Esophagus squamous epithelium (tissue), 5 donors: ENCODE results near the gene TOPAZ1. TPM values are rescaled to one million over a fixed set of nuclear protein-coding genes. Genes with fewer than 3 reads are reported as not detected.
"Not testable (repeated sequence)": the region's sequence is repeated elsewhere in the genome, so short reads cannot be mapped to it uniquely, and the experiment has no call there.

Source experiments
- DNase-seq: peaks from one replicate; lab custom pipeline; 2025; lab: John Stamatoyannopoulos, UW
- H3K27ac ChIP-seq, 4 donors: fragments of 200-600 bp; sonication (generic); one replicate each; pipeline ENCODE4 v1.5.1; 2016 to 2019; ENCODE audit warnings: mild to moderate bottlenecking in 1 of 4
- H3K27me3 ChIP-seq, 4 donors: fragments of 200-600 bp; sonication (generic); 1 replicate in 3 of 4; 2 replicates in 1 of 4; pipeline versions ENCODE4 v1.5.1 to v1.6.0; 2017 to 2021; ENCODE audit warnings: antibody characterized with exemption in 1 of 4
- H3K36me3 ChIP-seq, 3 donors: fragments of 200-600 bp; sonication (generic); one replicate each; pipeline ENCODE4 v1.5.1; 2016 to 2019
- H3K4me1 ChIP-seq, 3 donors: fragments of 200-600 bp; sonication (generic); one replicate each; pipeline ENCODE4 v1.5.1; 2017 to 2019
- H3K4me3 ChIP-seq, 4 donors: fragments of 200-600 bp; sonication (generic); 1 replicate in 3 of 4; 2 replicates in 1 of 4; pipeline ENCODE4 v1.5.1; 2016 to 2019; ENCODE audit warnings: mild to moderate bottlenecking in 2 of 4, moderate library complexity in 1 of 4
- H3K9me3 ChIP-seq, 3 donors: fragments of 200-600 bp; sonication (generic); one replicate each; pipeline ENCODE4 v1.5.1; 2016 to 2019
- CTCF ChIP-seq, 6 experiments: fragments of 450-650 bp in 4 of 6; fragments of 200-600 bp in 2 of 6; sonication (generic) in 2 of 6; IDR thresholded peaks; one replicate each; pipeline ENCODE4 v1.5.1; 2016 to 2019; ENCODE audit warnings: antibody characterized with exemption in 6 of 6, mild to moderate bottlenecking in 4 of 6, moderate library complexity in 4 of 6
- POLR2A ChIP-seq, 4 donors: fragments of 450-650 bp; IDR thresholded peaks; one replicate each; pipeline ENCODE4 v1.6.1; 2017; ENCODE audit warnings: antibody characterized with exemption in 4 of 4, mild to moderate bottlenecking in 4 of 4, moderate library complexity in 3 of 4
- WGBS, 2 donors: methylation state at CpG; one replicate each; pipeline ENCODE4 v1.1.5; 2018; 5-methylcytosine and 5-hydroxymethylcytosine counted together
- intact Hi-C: fragments of 100-400 bp; cut with DNase I; formaldehyde crosslinking; loops from one replicate; pipeline ENCODE4 v1.15.0; 2022
- total RNA-seq, 4 donors: library from RNA; depleted of rRNA; stranded (reverse); fragments of >200 nt; gene quantifications; one replicate each; pipeline ENCODE4 v1.1.0, GENCODE V29; 2016
- donor health status: DM: yes; HTN: yes; CAD: no.

The TOPAZ1 gene
- total RNA-seq, 4 donors from 2014 or later = not detected

GRCh38 chr3:44342176-44342790 lies 100.6 kb downstream of the TOPAZ1 start:
- H3K4me1 ChIP-seq = peaks cover 0 to 45% (median 4%) of the 10 kb centered on the region in 3 donors
- H3K36me3 ChIP-seq = no peaks in the 10 kb centered on the region
- H3K9me3 ChIP-seq = no peaks in the 10 kb centered on the region
- WGBS, 2 donors = 21 to 38% methylated on average over 1 of the region's 1 CpG
- no peak overlapping the region for H3K4me3 ChIP-seq
- no peaks in the 10 kb centered on the region for H3K27me3 ChIP-seq
- DNase-seq = no peak
- TF ChIP-seq POLR2A (IDR thresholded peaks at IDR 0.05) = no peak
- no peak for TF ChIP-seq CTCF (IDR thresholded peaks at IDR 0.05)
- H3K27ac ChIP-seq = peak overlapping the region in 2 of 4 donors; percentile 1 to 11
- intact Hi-C loops = loop anchor here (10.0 kb wide), 1 partner anchor 523 kb away; the partner anchor contains the start of gene TMEM42

- DNase-seq = no peak
- H3K9me3 ChIP-seq = no peaks in the 10 kb centered on the region
- no peak overlapping the region for H3K4me3 ChIP-seq
- no peak overlapping the region for H3K27ac ChIP-seq
- intact Hi-C loops = loop anchor here (10.0 kb wide), 1 partner anchor 521 kb away; the partner anchor contains the start of gene TMEM42
- no peaks in the 10 kb centered on the region for H3K27me3 ChIP-seq
- H3K36me3 ChIP-seq = no peaks in the 10 kb centered on the region
- peaks cover 0 to 44% (median 4%) of the 10 kb centered on the region in 3 donors for H3K4me1 ChIP-seq
- TF ChIP-seq POLR2A (IDR thresholded peaks at IDR 0.05) (no peak), CTCF (IDR thresholded peaks at IDR 0.05) (no peak)
Measured at GRCh38 chr3:44343421-44343820, 101.7 kb downstream of the TOPAZ1 start.

GRCh38 chr3:44346590-44346989 lies 104.9 kb downstream of the TOPAZ1 start:
- not testable (repeated sequence) for H3K4me3 ChIP-seq, H3K36me3 ChIP-seq, H3K9me3 ChIP-seq, H3K27ac ChIP-seq, H3K27me3 ChIP-seq, DNase-seq
- peaks cover 0 to 18% (median 0%) of the 10 kb centered on the region in 3 donors for H3K4me1 ChIP-seq
- 84 to 90% methylated on average over 6 of the region's 6 CpGs for WGBS, 2 donors
- intact Hi-C loops = loop anchor here (10.0 kb wide), 1 partner anchor 518 kb away; the partner anchor contains the start of gene TMEM42

- 86 to 87% methylated on average over 6 of the region's 6 CpGs for WGBS, 2 donors
- TF ChIP-seq CTCF (IDR thresholded peaks at IDR 0.05) (no peak), POLR2A (IDR thresholded peaks at IDR 0.05) (no peak)
- intact Hi-C loops = loop anchor here (10.0 kb wide), 1 partner anchor 516 kb away; the partner anchor contains the start of gene TMEM42
- H3K9me3 ChIP-seq = no peaks in the 10 kb centered on the region
- peaks cover 0 to 11% (median 0%) of the 10 kb centered on the region in 3 donors for H3K4me1 ChIP-seq
- H3K27me3 ChIP-seq = no peaks in the 10 kb centered on the region
- H3K36me3 ChIP-seq = no peaks in the 10 kb centered on the region
- no peak overlapping the region for H3K4me3 ChIP-seq
- no peak overlapping the region for H3K27ac ChIP-seq
- no peak for DNase-seq
Measured at GRCh38 chr3:44348993-44349392, 107.3 kb downstream of the TOPAZ1 start.

GRCh38 chr3:44353355-44353924 lies 111.8 kb downstream of the TOPAZ1 start:
- H3K27ac ChIP-seq = no peak overlapping the region
- H3K36me3 ChIP-seq = peaks cover 0 to 11% (median 4%) of the 10 kb centered on the region in 3 donors
- no peak for DNase-seq
- TF ChIP-seq POLR2A (IDR thresholded peaks at IDR 0.05) = no peak
- TF ChIP-seq CTCF (IDR thresholded peaks at IDR 0.05) = no peak
- H3K9me3 ChIP-seq = no peaks in the 10 kb centered on the region
- no peaks in the 10 kb centered on the region for H3K27me3 ChIP-seq
- 100% methylated on average over 1 of the region's 1 CpG for WGBS, 2 donors
- intact Hi-C loops = no loop called here
- peaks cover 0 to 17% (median 3%) of the 10 kb centered on the region in 3 donors for H3K4me1 ChIP-seq
- H3K4me3 ChIP-seq = no peak overlapping the region
